ENCODE data around the gene SLC6A1. TPM values are rescaled to one million over a fixed set of nuclear protein-coding genes. Genes with fewer than 3 reads are reported as not detected.

Gene SLC6A1
- total RNA-seq, 1 experiment from 2014 or later: not detected

DNA sequence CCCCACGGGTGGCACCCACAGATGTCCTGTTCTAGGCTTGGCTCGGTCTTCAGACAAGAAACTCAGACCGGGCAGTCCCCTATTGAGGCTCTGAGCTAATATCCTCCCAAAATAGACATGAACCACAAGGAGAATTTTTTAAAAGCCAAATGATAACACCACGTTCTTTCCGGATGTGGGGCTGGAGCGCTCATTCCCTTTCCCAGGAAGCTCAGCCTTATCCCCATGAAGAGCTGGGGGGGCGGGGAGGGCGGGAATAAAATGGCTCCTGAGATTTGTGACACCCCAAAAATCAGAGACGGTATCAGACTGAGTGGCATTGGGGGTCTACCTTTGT lies 1.1 kb downstream of the SLC6A1 start:
- no peak for DNase-seq (ENCODE audit: low spot score)

DNA sequence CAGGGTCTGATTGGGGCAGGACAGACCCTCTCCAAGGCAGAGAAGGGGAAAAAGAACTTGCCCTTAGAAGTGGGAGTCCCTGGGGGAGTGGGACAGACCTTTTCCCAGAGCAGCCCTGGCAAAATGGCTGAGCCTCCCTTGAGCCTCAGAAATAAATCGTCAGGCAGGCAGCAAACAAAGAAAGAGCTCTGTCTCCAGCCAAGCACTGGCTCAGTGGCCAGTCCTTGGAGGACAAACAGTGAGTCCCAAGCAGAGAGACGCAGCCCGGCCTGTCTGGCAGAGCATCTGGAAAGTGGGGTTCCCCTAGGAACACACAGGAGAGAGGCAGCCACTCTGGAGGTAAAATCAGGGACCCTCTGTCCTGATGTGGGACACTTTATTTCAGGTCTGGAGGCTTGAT lies 1.8 kb downstream of the SLC6A1 start:
- no peak for DNase-seq (ENCODE audit: low spot score)

GRCh38 chr3:10995871-10996270 lies 3.3 kb downstream of the SLC6A1 start:
- DNase-seq (ENCODE audit: low spot score): no peak

DNA sequence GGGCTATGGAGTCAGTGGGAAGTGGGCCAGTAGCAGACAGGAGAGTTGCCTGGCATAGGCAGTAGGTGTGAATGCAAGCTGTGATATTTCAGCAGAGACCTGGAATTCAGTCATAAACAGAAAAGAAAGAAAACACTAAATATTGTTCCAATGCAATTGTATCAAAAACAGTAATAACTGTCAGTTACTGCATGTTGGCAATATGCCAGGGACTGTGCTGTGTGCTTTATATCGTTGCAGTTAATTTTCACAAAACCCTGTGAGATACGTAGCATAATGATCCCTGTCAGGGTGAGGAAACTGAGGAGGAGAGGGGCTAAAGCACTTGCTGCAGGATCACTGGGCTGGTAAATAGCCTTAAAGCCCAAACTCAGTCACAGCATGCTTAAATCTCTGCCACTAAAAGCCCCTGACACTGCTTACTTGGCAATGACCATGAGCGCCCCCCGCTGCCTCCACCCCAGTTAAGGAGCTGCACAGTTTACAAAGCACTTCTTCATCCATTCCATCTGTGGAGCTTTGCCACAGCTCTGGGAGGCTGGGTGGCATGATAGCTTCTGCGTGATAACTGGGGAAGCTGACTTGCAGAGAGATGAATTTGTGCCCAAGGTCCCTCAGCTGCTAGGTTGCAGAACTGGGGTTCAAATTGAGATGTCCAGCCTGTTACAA lies 3.9 kb downstream of the SLC6A1 start:
- no peak for DNase-seq (ENCODE audit: low spot score)

- DNase-seq (ENCODE audit: low spot score): no peak
Observed at GRCh38 chr3:10997196-10997595, 4.6 kb downstream of the SLC6A1 start.

DNA sequence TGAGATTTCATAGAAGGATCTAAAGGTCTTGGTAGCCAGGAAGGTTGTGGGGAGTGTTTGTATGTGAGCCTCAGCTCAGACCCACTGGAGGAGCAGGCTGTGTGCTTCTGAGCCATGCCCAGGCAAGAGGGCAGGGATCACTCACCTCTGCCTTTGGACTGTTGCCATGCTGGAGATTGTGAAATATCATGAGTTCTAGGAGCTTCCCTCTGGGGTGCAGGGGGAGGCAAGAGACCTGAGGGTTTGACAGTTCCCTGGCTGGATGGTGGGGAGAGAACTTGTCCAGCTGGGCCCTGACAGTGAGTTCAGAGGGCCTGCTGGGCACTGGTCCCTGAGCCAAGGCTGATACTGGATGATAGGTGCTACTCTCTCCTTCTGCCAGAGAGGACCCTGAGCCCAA lies 6.0 kb downstream of the SLC6A1 start:
- no peak for DNase-seq (ENCODE audit: low spot score)

DNA sequence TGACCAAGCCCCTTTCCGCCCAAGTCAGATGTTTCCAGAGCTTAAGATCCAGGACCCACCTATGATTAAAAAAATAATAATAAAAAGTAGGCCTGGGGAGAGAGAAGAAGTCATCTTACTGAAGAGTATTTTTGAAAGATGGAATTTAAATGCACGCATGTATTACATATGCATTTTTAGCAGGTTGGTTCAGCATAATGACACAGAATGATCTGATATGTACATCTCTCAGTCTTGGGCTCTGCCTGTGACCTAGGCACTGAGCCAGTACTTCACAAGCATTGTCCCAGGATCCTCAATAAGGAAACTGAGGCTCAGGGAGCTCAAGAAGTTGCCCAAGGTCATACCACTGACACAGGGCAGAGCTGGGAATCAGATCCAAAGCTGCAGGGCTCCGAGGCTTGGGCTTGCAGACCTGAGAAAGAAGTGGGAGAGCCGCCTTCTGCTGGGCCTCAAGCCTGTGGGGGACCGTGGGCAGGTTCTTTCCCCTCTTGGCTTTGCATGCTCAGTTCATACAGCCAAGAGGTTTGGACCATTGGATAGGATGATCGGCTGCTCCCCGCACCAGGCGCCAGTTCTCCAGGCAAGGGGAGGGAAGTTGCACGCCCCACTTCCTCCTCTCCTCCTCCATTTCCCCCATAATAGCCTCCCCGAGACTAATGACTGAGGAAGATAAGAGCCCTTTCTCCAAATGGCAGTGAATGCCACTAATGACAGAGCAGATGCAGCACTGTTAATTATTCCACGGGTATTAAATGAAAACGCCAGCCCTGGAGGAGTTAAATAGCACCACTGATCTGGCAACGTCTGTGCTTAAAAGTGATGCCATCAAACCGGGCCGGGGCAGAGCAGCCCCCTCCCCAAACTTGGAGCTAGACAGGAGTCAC lies 6.9 kb downstream of the SLC6A1 start:
- DNase-seq (ENCODE audit: low spot score): no peak

- DNase-seq (ENCODE audit: low spot score): no peak
Observed at GRCh38 chr3:11000528-11000927, 8.0 kb downstream of the SLC6A1 start.

GRCh38 chr3:11001020-11001657 lies 8.6 kb downstream of the SLC6A1 start:
- no peak for DNase-seq (ENCODE audit: low spot score)

DNA sequence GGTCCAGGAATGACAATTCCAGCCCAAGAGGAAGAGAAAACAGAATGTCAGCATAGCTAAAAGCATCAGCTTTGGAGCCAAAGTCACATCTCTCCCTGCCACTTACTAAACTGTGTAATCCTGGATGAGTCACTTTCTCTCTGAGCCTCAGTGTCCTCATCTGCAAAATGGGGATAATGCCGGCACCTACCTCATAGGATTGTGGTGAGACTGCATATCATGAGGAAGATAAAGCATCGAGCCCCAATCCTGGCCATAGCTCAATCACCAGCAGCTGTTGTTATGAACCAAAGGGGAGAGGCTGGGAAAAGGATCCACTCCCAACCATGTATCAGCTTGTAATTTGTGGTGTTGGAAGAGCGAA lies 9.1 kb downstream of the SLC6A1 start:
- DNase-seq (ENCODE audit: low spot score): no peak

- no peak for DNase-seq (ENCODE audit: low spot score)
Observed at GRCh38 chr3:11002371-11002807, 9.8 kb downstream of the SLC6A1 start.

DNA sequence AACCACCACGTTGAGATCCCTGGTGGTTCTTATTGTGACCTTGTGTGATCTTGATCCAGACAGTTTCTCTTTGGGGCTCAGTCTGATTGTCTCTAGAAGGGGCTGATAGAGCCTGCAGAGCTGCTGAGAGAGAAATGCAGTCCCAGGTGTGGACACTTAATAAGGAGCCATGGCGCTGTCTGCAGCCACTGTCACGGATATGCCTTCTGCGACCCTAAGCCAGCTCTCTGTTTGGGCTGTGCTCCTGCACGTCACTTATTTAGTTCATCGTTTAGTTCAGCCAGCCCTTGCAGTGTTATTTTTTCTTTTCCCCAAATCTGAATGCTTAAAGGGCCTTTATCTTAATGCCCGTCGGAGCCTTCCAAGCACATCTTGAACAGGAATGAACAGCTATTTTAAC lies 12.0 kb downstream of the SLC6A1 start:
- DNase-seq (ENCODE audit: low spot score): no peak

GRCh38 chr3:11005686-11006256 lies 13.2 kb downstream of the SLC6A1 start:
- DNase-seq (ENCODE audit: low spot score): no peak

- no peak for DNase-seq (ENCODE audit: low spot score)
Observed at GRCh38 chr3:11006986-11007933, 14.7 kb downstream of the SLC6A1 start.

DNA sequence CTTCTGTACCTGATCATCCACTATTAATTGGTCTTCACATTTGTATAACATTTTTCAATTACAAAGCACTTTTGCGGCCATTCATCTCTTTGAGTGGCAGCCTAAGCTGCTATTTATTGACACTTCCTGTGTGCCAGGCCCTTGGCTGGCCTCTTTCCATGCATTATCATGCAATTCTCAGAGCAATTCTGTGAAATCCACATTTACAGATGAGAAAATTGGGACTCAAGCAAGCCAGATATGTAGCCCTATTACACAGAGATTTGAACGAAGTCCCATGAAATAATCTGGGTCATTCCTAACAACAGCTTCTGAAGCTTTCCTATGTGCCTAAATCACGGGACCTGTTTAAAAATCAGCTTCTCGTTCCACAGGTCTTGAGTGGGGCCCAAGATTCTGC lies 17.4 kb downstream of the SLC6A1 start:
- no peak for DNase-seq (ENCODE audit: low spot score)

GRCh38 chr3:11010426-11011165 lies 18.0 kb downstream of the SLC6A1 start:
- DNase-seq (ENCODE audit: low spot score): no peak

DNA sequence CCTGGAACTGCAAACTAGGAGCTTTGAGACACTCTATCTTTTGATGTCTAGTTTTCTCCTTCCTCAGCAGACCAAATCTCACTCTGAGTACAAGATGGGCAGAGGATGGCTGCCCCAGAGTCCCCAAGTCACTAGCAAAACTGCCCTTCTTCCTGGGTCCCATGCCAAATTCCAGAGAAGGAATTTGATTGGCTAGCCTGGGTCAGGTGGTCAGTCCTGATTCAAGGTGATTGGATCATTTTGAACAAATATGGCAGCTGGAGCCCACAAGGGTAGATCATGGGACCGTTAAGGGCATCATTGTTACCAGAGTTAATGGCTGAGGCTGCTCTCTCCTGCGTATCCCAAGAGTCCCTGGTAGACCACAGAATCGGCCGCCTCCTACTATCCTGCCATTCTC lies 21.7 kb downstream of the SLC6A1 start:
- DNase-seq (ENCODE audit: low spot score): no peak

- no peak for DNase-seq (ENCODE audit: low spot score)
Observed at GRCh38 chr3:11014752-11015151, 22.2 kb downstream of the SLC6A1 start.

- DNase-seq (ENCODE audit: low spot score): no peak
Observed at GRCh38 chr3:11015369-11015768, 22.8 kb downstream of the SLC6A1 start.

- DNase-seq (ENCODE audit: low spot score): no peak
Observed at GRCh38 chr3:11016727-11017126, 24.2 kb downstream of the SLC6A1 start.
